Measurements from ENCODE around the gene DGCR2.

The DGCR2 gene

DNA sequence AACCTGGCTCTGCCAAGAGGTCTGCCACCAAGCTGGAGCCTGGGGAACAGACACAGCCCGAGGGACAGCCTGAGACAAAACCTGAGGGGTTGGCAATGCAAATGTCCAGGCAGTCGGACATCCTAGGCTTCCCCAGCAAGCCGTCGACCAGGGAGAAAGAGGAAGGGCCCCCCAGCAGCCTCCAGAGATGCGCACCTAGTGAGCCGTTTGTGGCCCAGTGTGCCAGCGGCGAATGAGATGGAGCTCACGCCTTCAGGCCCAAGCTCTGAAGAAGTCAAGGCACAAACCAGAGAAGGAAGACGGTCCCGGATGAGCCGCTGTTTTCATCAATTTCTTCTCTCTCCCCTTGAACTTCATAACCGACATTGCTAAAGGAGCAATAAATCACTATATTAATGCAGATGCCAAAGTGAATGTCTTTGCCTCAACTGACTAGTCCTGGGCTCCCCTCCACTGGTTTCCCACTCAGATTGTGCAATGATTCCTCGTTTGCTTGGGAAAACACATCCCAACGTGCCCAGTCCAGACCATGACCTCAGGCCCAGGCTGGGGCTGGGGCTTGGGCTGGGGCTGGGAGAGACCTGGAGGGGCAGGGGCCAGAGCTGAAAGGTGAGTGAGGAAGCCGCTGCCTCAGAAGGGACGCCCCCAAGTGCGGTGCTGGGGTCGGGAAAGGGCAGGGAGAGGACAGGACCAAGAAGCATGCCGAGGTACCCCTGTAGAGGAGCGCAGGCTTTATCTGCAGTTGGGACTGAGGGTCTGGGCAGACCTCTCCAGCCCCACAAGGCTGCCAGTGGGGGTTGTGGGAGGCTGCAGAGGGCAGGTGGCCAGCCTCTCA lies 3.5 kb upstream of the DGCR2 start:
- no peak for DNase-seq

DNA sequence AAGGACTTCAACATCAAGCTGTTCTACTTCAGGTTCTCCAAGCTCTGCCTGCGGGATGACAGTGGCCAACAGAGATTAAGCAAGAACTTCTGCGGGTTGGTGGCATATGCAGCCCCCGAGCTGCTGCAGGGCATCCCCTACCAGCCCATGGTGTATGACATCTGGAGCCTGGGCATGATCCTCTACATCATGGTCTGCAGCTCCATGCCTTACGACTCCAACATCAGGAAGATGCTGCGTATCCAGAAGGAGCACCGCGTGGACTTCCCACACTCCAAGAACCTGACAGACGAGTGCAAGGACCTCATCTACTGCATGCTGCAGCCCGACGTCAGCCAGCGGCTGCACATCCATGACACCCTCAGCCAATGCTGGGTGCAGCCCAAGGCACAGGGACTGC lies 2.8 kb upstream of the DGCR2 start:
- no peak for DNase-seq

GRCh38 chr22:19124377-19124776 lies 2.2 kb upstream of the DGCR2 start:
- no peak for DNase-seq

DNA sequence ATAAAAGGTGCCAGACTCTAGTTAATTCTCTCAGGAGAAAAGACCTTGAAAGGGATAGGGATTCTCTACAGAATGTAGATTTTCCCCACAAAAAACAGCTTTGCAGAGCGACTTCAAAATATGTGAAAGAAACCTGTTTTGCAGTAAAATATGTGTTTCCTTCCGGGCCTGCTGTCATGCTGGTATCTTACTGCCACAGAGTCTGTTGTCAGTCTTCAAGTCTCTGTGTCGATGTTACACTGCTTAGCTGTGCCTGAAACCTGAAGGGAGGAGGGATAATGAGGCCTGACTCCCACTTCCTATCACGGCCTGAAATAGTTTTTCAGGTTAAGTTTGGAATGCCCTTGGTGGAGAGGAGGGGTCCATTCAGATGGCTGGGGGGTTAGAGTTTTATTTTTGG lies 1.7 kb upstream of the DGCR2 start:
- no peak for DNase-seq

- DNase-seq: no peak
Observed at GRCh38 chr22:19122752-19123492, 710 bp upstream of the DGCR2 start.

GRCh38 chr22:19121631-19122142 lies 525 bp downstream of the DGCR2 start:
- peak; percentile 23 for DNase-seq

DNA sequence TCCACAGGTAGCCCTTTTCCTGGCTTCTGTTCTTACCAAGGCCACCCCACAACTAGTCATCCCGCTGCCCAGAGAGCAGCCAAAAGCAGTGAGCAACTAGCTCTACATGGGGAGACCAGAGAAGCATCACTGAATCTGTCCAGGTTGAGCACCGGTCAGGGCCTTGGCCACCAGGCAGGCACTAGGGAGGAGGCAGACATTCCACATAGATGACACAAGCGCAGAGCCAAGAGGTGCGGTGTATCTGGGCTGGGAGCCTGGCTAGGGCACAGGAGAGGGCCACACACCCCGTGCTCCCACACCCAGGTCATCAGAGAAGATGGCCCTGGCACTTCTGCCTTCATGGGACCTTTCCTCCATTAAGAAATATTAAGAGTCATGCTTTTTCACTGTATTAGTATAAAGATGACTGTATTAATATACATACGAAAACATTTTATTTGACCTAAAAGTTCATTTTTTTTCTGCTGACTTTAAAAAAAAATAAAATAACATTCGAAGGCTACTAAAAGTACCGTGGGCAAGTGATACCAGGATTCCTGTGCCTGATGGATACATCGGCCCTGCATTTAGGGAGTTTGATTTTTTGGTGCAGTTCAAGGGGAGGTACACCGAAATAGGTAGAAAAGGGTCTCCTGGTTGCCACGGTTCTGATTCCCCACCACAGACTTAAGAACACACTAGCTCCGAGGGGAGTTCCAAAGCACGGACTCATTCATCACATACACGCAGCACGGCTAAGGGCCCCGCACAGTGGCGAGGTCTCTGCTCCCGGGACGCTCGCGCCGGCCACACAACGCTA lies 1.2 kb downstream of the DGCR2 start:
- DNase-seq: no peak

DNA sequence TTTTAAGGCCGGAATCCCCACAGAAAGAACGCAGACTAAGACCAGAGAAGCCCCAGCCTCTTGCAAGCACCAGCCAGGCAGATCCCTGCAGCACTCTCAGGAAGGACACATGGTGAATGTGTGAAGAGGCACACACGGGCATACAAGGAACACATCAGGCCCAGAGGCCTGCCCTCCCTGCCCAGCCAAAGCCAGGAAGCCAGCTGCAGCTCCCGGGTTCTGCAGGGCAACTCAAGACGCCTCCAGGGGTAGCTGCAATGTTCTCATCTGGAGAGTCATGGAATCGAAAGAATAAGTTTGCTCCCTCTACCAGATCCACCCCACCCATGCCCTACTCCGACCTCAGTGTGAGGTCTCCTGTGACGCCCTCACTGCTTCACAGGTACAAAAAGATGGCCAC lies 2.3 kb downstream of the DGCR2 start:
- DNase-seq: no peak

- DNase-seq: peak; percentile 20
Observed at GRCh38 chr22:19118329-19118880, 3.8 kb downstream of the DGCR2 start.

- DNase-seq: no peak
Observed at GRCh38 chr22:19117111-19117512, 5.1 kb downstream of the DGCR2 start.

DNA sequence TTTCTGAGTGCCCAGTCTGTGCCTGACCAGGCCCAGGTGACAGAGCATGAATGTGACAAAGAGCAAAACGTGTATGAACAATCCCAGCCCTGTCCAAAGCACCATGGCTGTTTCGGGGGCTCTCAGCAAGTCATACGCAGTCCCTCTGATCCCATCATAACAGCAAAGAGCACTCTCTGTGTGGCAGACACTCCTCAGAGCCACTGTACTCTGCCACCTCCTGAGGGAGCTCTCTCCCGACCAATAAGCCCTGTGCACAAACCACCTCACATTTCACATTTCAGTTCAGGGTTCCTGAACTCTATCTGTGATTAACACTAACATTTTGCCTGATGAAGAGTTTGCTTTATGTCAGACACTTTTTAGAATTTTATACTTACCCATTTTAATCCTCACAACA lies 6.6 kb downstream of the DGCR2 start:
- DNase-seq: peak; percentile 18

DNA sequence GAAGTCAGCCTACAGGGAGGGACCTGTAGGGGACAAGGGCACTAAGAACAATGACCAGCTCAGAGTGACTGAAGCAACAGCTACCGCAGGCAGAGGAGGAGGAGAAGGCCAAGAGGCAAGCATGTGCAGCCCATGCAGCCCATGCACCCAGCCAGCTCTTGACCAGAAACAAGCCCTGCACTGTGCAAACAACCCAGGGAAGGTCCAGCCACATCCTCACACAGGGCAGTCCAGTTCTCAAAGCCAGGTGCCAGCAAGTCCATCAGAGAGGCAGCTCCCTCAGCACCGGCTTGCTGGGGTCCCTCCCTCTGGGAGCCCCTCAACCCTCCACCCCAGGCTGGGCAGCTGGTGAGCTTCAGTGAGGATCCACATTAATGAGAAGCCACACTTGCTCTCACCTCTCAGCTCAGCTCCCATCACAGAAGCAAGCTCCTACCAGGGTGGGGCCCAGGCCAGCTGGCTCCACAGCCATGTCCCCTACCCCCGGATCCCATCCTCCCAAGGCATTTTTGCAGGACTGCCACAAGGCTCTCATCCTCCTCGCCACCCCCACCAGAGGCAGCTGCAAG lies 7.1 kb downstream of the DGCR2 start:
- DNase-seq: no peak

GRCh38 chr22:19113429-19113828 lies 8.8 kb downstream of the DGCR2 start:
- no peak for DNase-seq

- DNase-seq: no peak
Observed at GRCh38 chr22:19111584-19111983, 10.6 kb downstream of the DGCR2 start.

DNA sequence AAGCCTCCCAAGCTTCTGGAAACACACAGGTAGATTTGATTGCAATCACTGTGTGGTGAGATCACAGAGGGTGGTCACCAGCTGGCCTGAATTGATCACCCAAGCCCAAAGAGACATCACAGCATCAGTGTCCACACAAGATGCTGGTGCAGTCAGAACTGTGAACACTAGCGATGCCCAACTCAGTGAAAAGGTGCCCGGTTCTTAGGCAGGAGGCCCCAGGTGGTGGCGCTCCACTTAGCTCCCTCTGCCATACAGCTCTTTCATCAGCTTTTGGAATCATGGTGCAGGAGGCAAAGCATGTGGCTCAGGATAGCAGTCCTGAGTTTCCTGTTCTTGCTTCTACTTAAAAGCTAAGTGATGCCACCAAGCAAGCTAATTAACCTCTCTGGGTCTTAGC lies 11.1 kb downstream of the DGCR2 start:
- DNase-seq: no peak

DNA sequence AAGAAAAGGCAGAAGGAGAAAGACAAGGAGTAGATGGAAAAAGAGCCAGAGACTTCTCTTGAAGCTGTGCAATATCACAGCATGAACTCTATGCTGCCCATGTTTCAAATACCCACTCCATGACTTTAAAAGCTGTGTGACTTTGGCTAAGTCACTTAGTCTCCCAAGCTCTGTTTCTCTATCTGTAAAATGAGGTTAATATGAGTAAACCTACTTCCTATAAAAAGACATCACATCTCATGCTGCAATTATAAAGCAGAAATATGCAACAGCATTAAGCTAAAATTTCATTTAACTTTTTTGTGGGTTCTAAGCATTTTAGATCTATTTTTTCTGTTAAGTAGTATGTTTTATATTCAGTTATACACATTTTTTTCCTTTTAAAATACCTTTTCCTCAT lies 11.6 kb downstream of the DGCR2 start:
- DNase-seq: no peak

GRCh38 chr22:19110064-19110458 lies 12.2 kb downstream of the DGCR2 start:
- no peak for DNase-seq

DNA sequence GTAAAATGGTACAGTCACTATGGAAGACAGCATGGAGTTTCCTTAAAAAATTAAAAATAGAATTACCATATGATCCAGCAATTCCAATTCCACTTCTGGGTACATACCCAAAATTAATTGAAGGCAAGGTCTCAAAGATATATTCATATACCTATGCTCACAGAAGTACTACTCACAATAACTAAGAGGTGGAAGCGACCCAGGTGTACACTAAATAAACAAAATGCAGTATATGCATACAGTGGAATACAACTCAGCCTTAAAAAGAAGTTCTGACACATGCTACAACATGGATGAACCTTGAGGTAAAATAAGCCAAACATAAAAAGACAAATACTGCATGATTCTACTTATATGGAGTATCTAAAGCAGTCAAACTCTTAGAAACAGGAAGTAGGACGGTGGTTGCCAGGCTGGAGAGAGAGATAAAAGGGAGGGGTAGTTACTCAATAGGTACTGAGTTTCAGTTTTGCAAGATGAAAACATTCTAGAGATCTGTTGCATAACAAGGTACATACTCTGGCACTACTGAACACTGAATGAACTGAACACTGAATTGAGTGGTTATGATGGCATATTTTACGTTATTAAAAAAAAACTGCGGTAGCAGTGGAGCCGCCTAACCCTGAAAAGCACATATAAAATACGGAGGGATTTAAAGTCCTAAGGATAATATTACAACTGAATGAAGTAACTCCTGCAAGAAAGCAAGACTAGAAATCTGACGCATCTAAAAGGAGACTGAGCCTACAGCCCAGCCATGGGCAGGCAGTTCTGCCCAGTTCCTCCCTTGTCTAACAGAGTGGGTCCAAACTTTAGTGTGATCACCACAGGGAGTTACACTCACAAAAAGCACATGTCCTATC lies 12.8 kb downstream of the DGCR2 start:
- peak; percentile 81 for DNase-seq

- no peak for DNase-seq
Observed at GRCh38 chr22:19108807-19109197, 13.4 kb downstream of the DGCR2 start.

DNA sequence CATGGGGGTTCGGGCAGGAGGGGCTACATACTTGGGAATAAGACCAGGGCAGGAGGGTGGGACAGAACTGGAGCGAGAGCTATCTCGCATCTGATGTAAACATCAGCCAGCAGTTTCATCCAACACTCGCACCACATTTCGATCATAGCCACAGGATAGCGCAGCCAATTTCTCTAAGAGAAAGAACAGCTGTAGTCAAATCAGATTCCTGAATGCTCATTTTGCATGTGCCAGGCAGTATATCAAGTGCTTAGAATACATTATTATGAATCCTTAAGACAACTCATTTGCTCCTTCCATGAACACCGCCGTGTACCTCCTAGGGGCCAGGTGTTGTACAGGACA lies 14.5 kb downstream of the DGCR2 start:
- no peak for DNase-seq

DNA sequence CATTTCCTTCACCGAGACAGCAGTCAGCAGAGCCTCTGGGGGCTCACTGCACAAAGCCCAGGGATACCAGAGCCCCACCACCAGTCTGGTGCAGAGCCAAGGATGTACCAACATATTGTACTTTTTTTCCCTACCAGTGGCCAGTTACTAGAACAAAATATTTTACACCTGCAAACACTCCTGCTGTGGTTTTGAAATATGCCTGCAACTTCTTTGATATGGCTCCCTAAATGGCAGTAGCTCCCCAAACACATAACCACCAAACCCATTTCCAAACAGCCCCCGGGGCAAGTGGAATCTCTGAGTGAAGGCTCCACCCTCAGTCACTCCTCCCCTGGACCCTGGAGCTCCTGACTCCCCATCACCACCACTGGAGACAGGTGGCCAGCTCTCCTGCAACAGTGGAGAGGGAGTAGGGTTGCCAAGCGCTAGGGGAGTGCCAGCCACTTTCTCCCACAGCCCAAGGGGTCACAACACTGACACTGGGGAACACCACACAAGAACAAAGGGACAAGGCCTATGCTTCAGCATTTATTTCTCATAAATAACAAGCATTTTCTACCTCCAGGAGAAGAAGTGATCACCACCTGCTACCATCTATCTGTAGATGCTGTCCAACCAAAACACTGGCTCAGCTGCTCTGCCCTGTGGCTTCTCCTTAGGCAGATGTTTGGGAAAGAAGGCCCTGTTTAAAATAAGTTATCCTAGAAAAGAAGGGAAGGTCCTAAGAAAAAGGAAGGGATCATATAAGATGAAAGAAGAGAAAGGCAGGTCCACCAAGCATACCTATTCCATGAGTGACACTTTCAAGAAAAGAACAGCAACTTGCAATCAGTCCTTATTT lies 15.1 kb downstream of the DGCR2 start:
- DNase-seq: no peak

Data from CD4-positive, alpha-beta T cell treated with Interleukin-17A for 1 hour (primary cell).